Thyroid gland (tissue), 4 donors: ENCODE measurements around the gene CEP295NL.

Experiments
- POLR2A ChIP-seq, 2 donors: fragments of 450-650 bp; IDR thresholded peaks; one replicate each; pipeline ENCODE4 v1.6.1; 2017; ENCODE audit warnings: antibody characterized with exemption in 2 of 2, mild to moderate bottlenecking in 2 of 2, moderate library complexity in 1 of 2
- TF ChIP-seq, protein P1 (sequence below), 6 experiments: fragments of 200-600 bp in 3 of 6; fragments of 450-650 bp in 3 of 6; sonication (generic) in 3 of 6; IDR thresholded peaks; one replicate each; pipeline ENCODE4 v1.5.1; 2016 to 2019; ENCODE audit warnings: antibody characterized with exemption in 6 of 6, mild to moderate bottlenecking in 2 of 6, inconsistent platforms in 1 of 6, moderate library complexity in 1 of 6

DNA sequence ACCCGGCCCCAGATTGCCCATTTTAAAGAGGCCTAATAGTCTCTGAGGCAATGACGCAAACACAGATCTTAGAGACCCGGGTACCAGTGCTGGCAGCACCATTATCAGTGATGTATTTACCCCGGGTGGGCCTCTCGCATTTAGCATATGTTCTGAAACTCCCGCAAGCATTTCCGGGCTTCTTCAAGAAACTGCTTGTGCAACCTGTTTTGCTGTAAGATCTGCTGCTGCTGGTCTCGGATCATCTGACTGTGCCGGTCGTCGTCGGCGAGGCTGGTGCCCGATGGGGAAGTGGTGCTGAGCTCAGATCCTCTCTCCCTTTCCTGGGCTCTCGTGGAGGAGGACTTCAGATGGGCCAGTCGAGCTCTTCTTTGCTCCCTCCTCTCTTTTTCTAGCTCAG is 12.5 kb downstream of the CEP295NL start:
- TF ChIP-seq, protein P1, sequence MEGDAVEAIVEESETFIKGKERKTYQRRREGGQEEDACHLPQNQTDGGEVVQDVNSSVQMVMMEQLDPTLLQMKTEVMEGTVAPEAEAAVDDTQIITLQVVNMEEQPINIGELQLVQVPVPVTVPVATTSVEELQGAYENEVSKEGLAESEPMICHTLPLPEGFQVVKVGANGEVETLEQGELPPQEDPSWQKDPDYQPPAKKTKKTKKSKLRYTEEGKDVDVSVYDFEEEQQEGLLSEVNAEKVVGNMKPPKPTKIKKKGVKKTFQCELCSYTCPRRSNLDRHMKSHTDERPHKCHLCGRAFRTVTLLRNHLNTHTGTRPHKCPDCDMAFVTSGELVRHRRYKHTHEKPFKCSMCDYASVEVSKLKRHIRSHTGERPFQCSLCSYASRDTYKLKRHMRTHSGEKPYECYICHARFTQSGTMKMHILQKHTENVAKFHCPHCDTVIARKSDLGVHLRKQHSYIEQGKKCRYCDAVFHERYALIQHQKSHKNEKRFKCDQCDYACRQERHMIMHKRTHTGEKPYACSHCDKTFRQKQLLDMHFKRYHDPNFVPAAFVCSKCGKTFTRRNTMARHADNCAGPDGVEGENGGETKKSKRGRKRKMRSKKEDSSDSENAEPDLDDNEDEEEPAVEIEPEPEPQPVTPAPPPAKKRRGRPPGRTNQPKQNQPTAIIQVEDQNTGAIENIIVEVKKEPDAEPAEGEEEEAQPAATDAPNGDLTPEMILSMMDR (IDR thresholded peaks at IDR 0.05), result no peak
- TF ChIP-seq POLR2A (IDR thresholded peaks at IDR 0.05), result no peak
